DMS79 (cell line): ENCODE measurements around the gene NUDT12.

Source experiments
- DNase-seq: peaks from one replicate; lab custom pipeline; 2025; lab: John Stamatoyannopoulos, UW

NUDT12 gene

GRCh38 chr5:103562453-103563157 lies at the start of gene NUDT12:
Gene NUDT12, minus strand, starts transcription at chr5:103562789. Its CDS starts 2,541 bp downstream, at chr5:103560248.
- DNase-seq, result peak; percentile 41

- no peak for DNase-seq
Observed at GRCh38 chr5:103607346-103607745, 44.8 kb upstream of the NUDT12 start.

- no peak for DNase-seq
Observed at GRCh38 chr5:103605277-103605676, 42.7 kb upstream of the NUDT12 start.

- DNase-seq, result no peak
Observed at GRCh38 chr5:103602438-103602837, 39.8 kb upstream of the NUDT12 start.

GRCh38 chr5:103601314-103601713 lies 38.7 kb upstream of the NUDT12 start:
- no peak for DNase-seq

GRCh38 chr5:103600086-103600485 lies 37.5 kb upstream of the NUDT12 start:
- DNase-seq, result no peak

GRCh38 chr5:103598997-103599566 lies 36.5 kb upstream of the NUDT12 start:
- no peak for DNase-seq

GRCh38 chr5:103590221-103590620 lies 27.6 kb upstream of the NUDT12 start:
- no peak for DNase-seq

GRCh38 chr5:103589776-103590175 lies 27.2 kb upstream of the NUDT12 start:
- no peak for DNase-seq

- DNase-seq, result no peak
Observed at GRCh38 chr5:103589357-103589756, 26.8 kb upstream of the NUDT12 start.

GRCh38 chr5:103587185-103587748 lies 24.7 kb upstream of the NUDT12 start:
- DNase-seq, result no peak

- DNase-seq, result no peak
Observed at GRCh38 chr5:103582364-103582763, 19.8 kb upstream of the NUDT12 start.

- DNase-seq, result no peak
Observed at GRCh38 chr5:103573411-103573810, 10.8 kb upstream of the NUDT12 start.

- DNase-seq, result no peak
Observed at GRCh38 chr5:103572454-103572853, 9.9 kb upstream of the NUDT12 start.

GRCh38 chr5:103571730-103572129 lies 9.1 kb upstream of the NUDT12 start:
- DNase-seq, result no peak

GRCh38 chr5:103569313-103570060 lies 6.9 kb upstream of the NUDT12 start:
- no peak for DNase-seq

- no peak for DNase-seq
Observed at GRCh38 chr5:103565719-103566118, 3.1 kb upstream of the NUDT12 start.

GRCh38 chr5:103561685-103562452 lies 720 bp downstream of the NUDT12 start:
- DNase-seq, result no peak

- no peak for DNase-seq
Observed at GRCh38 chr5:103560826-103561225, 1.8 kb downstream of the NUDT12 start.

- no peak for DNase-seq
Observed at GRCh38 chr5:103546858-103547257, 15.7 kb downstream of the NUDT12 start.

GRCh38 chr5:103542441-103542840 lies 20.1 kb downstream of the NUDT12 start:
- no peak for DNase-seq

GRCh38 chr5:103541569-103541968 lies 21.0 kb downstream of the NUDT12 start:
- DNase-seq, result no peak
